NCI-H128 (cell line): Measurements from ENCODE around the gene GALNT9.
"Not testable (repeated sequence)": the region's sequence is repeated elsewhere in the genome, so short reads cannot be mapped to it uniquely, and the experiment has no call there.

Experiments used
- DNase-seq: peaks from one replicate; lab custom pipeline; 2025; ENCODE audit not compliant: unreplicated experiment; lab: John Stamatoyannopoulos, UW

GALNT9 gene

DNA sequence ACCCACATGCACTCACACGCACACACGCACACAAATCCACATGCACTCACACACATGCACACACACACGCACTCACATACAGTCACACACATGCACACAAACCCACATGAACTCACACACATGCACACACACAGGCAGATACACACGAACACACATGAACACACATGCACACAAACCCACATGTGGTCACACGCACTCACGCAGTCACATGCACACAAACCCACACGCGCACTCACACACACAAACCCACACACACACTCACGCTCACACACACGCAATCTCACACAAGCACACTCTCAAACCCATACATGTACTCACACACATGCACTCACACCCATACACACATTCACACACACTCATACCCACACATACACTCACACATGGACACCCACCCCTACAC lies 61.5 kb downstream of the GALNT9 start:
- DNase-seq = no peak

DNA sequence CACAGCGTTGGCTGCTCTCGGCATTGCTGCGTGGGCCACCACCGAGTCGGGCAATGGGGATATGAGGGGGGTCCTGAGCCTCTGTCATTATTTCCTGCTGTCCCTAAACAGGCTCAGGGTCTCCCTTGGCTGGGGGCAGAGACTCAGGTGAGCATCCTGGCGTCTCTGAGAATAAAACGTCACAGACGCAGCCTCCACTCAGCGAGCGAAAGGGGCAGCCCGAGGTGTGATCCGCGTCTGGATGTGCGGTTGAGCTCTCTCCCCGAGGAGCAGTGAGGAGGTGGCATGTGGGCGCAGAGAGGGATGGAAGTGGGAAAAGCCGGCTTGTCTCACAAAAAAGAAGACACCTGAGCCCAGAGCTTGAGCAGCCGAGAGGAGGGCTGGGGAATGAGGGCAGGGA lies 62.6 kb downstream of the GALNT9 start:
- DNase-seq = no peak

GRCh38 chr12:132266370-132266769 lies 63.0 kb downstream of the GALNT9 start:
- no peak for DNase-seq

- not testable (repeated sequence) for DNase-seq
Observed at GRCh38 chr12:132265822-132266221, 63.6 kb downstream of the GALNT9 start.

GRCh38 chr12:132265056-132265800 lies 64.2 kb downstream of the GALNT9 start:
- no peak for DNase-seq

- DNase-seq = no peak
Observed at GRCh38 chr12:132264086-132265010, 65.0 kb downstream of the GALNT9 start.

DNA sequence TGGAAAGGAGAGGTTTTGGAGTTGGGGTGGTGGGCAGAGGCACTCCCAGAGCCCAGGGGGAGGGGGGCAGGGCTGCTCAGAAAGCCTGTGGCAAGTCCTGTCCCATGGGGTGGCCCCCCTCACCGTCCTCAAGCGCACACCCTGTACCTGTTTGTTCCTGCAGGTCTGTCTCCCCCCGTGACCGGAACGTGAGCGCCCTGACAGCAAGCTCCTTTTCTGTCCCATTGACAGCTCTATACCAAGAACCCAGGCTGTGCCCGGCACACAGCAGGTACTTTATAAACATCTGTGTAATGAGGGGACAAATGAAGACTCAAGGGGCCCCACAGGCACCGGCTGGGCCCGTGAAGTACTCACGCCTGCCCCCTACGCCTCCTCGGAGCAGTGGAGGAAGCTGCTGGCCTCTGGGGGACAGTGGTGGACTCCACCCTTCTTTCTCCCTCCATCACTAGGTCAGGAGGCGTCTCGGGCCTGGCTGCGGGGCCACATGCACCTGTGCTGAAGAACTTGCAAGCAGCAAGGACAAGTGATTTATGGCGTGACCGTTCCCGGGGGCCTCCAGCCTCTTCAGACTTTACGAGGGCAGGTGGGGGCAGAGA lies 65.8 kb downstream of the GALNT9 start:
- DNase-seq = no peak

DNA sequence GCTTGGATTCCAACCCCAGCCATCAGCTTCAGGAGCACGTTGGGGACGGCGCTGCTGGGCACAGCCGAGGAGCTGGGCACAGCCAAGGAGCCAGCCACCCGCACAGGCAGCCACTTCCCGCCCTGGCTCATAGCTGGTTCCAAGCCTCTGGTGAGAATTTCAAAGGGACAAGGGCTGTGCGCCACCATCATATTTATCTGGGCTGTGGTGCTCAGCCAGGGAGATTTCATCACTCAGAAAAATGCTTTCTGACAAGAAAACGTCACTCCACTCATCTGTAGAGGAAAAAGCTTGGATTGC lies 66.4 kb downstream of the GALNT9 start:
- DNase-seq = no peak

GRCh38 chr12:132262256-132263060 lies 66.9 kb downstream of the GALNT9 start:
- no peak for DNase-seq

DNA sequence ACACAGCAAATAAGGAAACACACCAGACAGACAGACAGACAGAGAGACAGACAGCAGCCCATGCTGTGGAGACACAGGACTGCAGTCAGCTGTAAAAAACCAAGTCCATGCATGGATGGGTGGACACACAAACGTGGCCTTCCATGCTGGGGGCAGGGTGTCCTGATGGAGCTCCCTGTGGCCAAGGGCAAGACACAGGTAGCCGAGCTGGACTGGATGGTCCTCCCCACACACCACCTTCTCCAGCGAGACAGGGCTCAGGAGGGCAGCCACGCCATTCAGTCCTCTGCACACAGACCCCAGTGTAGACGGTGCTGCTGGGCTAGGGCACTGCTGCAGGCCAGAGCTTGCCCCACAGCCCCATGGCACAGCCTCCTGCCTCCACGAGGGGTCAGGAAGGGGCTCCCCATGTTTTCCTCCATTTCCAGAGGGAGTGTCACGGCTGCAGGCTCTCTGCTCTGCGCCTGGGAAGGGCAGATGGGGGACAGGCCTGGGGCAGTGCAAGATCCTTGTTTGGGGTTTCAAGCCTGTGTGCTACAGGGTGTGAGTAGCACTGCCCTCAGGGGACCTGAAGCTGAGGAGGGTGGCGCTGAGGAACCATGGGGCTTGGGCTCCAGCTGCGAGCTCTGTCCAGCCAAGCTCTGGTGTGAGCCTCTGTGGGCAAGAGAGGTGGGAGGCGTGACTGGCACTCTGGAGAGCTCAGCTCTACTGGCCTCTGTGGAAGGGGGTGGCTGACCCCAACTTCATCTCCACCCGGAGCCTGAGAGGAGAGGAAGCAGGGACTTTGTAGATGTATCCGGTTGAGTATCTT lies 67.9 kb downstream of the GALNT9 start:
- DNase-seq = no peak

DNA sequence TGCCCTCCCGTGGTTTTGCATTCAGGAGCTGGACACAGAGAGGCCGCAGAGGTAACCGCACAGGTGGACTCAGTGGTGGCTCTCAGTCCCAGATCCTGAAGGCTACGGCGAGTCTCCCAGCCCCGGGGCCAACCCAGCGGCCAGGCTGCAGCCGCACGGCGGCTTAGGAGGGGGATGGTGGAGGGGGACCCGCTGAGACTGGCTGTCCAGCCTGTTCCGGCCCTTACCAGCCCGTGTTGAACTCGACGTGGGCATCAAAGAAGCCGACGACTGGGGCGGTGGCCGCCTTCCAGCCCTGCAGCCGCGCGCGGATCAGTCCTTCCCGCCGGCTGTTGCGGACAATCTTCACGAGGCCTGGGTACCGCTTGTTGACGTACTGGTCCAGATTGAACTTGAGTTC lies 68.7 kb downstream of the GALNT9 start:
- DNase-seq = no peak

GRCh38 chr12:132259872-132260695 lies 69.3 kb downstream of the GALNT9 start:
- DNase-seq = no peak

- DNase-seq = no peak
Observed at GRCh38 chr12:132259364-132259871, 70.0 kb downstream of the GALNT9 start.

GRCh38 chr12:132258543-132258942 lies 70.8 kb downstream of the GALNT9 start:
- no peak for DNase-seq

- DNase-seq = no peak
Observed at GRCh38 chr12:132257955-132258490, 71.4 kb downstream of the GALNT9 start.

GRCh38 chr12:132257206-132257954 lies 72.0 kb downstream of the GALNT9 start:
- DNase-seq = no peak

GRCh38 chr12:132256646-132257045 lies 72.7 kb downstream of the GALNT9 start:
- no peak for DNase-seq

DNA sequence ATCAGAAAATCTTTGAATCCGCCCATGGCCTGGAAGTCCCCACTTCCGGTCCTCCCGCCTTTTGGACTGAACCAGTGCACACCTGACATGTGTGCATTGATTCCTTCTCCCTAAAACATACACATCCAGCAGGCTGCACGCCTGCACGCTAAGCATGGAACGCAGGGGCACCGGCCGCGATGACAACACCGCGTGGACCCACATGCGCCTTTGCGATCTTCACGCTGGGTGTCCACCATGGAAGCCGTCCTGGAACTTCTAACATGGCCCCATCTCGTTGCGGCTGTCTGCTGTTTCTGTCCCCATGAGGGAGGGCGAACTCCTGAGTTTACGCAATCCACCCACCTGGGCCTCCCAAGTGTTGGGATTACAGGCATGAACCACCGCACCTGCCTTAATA lies 73.7 kb downstream of the GALNT9 start:
- no peak for DNase-seq
